GM18498 (cell line): ENCODE measurements around the gene SCRN1.
"Not testable (repeated sequence)": the region's sequence is repeated elsewhere in the genome, so short reads cannot be mapped to it uniquely, and the experiment has no call there.

ENCODE experiments used
- ATAC-seq: cut with Tn5 transposase; IDR thresholded peaks from one replicate; pipeline ENCODE4 v1.9.1; 2021; ENCODE audit warnings: mild to moderate bottlenecking, moderate library complexity; ENCODE audit not compliant: unreplicated experiment

SCRN1 gene

DNA sequence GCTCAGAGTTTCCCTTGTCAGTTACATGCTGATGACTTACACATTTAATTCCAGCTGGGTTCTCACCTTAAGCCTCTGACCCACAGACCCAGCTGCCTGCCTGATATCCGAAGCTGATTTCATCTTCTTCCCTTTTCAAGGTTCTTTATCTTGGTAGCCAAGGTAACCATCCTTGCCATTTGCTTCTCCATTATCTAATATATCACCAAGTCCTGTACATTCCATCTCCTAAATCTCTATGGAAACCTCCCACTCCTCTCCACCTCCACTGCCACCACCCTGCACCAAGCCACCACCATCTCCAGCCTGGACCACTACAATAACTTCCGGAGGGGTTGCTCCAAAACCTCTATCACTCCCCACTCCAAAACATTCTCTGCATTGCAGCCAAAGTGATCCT, 19.9 kb downstream of the SCRN1 start:
- no peak for ATAC-seq

DNA sequence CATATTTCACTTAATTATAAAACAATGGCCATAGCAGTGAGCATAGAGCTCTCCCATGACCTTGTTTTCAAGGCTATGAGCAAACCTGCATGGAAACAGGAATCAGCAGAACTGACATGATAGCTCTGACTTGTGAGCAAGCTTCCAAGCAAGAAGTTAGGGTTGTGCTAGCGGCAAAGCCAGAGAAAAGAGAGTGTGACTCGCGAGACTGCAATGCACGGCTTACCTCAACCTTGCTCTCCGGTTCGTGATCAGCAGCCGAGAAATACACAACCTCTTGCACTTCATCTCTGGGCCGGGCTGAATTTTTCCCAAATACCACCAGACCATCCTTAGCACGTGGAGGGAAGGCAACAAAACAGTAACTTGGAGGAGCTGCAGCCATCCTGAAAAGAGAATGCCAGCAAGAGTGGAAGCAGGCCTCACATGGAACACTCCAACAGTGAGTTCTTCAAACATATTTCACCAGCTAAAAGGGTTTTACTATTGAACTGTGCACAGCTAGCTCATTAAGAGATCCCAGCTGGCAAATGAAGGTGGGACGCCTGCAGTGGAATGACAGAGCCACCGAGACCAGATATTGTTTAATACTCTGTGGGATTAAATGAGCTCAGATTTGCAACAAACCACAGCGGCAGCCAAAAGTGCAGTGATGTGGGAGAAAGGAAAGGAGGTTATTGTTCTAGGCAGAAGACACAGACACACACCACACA, 20.8 kb downstream of the SCRN1 start:
- no peak for ATAC-seq

DNA sequence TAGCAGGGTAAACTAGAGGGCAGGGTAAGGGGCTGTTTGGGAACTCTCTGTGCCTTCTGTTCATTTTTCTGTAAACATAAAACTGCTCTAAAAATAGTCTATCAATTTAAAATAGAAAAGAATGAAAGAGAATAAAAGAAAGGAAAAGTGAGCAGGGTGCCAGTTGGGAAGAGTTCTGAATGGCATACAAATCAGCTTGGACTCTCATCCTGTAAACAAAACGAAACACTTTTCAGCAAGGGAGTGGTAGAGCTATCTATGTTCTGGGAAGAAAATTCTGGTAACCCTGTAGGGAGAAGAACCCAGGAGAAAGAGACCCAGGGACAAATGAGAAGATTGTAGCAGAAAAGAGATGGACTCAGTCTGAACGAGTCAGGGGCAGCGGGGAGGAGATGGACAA, 24.6 kb downstream of the SCRN1 start:
- ATAC-seq = no peak

DNA sequence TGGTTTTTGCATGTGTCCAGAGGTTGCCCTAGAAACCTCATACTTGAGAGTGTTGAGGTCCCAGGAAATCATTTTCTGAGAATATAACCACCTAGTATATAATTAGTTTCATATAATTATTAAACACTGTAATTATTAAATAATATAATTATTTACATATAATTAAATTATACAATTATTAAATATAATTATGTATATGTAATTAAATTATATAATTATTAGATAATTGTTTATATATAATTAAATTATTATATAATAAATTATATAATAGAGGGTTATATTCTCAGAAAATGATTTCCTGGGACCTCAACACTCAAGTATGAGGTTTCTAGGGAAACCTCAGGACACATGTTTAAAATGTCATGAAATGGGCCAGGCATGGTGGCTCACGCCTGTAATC, 27.6 kb downstream of the SCRN1 start:
- ATAC-seq = no peak

DNA sequence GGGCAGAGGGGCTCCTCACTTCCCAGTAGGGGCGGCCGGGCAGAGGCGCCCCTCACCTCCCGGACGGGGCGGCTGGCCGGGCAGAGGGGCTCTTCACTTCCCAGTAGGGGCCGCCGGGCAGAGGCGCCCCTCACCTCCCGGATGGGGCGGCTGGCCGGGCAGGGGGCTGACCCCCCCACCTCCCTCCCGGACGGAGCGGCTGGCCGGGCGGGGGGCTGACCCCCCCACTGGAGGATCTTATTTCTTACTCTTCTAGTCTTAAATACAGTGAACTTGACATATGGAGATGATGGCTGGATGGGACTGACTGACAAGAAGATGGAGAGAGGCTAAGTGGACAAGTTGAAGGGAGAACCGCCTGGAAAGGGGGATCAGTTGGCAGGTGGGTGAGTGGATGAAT, 28.0 kb downstream of the SCRN1 start:
- ATAC-seq = not testable (repeated sequence)

DNA sequence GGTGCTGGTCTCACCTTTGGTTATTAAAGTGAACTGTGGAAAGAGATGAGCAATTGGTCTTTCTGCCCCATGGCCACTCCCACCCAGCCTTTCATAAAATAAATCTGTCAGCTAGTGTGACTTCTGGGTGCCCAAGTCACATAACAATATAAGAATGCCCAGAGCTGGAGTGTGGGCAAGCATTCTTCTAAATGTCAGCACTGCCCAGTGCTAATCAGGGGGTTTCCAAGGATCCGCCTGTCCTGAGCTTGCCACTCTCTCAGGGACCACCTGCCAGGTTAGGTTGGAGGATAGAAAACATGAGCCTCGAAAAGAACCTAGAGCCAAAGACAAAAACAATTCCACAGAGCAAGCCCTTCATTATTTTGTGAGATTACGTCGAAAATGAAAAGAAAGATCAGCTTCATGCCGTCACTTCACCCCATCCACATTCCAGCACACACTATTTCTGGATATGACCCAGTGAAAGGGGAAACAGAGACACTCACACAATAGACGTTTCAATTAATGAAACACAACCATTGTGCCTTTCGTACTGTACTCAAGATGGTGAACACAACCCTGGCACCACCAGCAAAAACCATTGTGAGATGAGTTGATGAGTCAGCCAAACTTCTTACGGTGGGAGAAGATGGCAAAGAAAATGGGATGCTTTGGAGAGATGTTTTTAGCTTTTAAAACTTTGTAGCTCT, 30.8 kb downstream of the SCRN1 start:
- no peak for ATAC-seq

DNA sequence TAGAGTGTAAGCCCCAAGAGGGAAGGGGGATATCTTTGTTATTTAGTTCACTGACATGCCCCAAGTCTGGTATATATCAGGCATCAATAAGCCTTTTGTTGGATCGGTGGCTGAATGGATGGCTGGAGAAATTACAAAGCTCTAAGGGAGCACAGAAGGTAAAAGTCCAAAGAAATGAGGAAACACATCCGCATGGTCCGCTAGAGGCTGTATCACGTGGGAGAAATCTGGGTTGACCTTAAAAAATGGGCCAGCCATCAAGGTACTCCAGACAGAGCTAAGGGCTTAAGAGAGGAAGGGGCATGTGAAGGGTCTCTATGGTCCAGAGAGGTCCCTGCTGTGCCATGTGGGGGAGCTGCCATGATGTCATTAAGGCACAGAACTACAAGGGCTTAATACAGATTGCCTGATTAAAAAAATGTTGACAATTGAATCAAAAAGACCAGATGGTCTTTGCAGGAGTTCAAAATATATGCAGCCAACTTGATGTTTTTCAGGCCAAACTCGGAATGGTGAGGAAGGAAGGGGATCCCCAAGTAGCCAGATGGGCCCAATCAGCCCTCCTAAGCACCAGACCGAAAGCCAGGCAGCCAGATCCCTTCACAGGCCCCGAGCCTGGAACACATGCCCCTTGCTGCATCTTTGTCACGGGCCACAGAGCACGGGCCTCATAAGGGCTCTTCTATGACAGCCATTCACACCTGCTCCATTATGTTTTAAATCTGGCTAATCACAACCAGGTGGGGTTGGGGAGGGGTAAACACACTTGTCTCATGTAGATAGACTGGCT, 31.9 kb downstream of the SCRN1 start:
- no peak for ATAC-seq

DNA sequence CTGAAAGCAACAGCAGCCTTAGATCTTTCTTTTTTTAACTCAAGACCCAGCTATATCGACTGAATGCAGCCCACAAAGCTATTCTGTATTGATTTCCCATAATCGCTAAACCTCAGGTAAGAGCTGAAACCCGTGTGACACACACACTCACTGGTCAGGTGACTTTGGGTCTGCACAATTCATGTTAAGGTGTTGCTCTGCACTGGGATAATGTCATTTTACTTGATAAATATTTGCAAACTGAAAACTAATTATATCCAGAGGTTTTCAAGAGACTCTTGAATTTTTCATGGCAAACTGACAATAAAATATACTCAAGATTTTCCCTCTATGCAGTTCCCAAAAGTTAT, 33.1 kb downstream of the SCRN1 start:
- ATAC-seq = no peak

DNA sequence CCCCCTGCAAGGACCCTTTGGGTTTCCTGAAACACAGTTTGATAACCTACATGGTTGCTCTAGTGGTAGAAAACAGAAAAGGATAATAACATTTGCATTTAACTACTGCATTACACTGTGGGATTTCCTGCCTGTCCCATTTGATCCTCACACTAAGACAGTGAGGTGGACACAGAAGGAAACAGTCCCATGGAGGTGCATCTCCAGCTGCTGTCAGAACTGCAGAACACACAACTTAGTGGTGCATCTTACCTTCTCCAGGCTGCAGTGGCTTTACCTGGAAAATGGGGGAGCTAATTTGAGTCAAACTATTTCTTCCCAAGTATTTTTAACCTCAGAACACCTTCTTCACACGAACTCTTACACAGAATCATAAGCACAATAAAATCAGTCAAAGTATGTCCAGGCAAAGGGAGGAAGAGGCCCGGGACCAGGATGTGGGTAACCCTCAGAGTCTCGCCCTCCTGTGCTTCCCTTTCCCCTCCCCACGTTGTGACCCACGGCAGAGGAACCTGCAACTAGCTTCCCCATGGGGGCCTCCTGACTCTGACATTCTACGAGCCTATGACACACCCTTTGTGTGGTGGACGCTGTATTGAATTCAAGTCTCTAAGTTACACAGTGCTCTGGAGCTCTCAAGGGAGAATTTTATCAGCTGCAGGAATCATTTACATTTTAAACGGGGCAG, 33.7 kb downstream of the SCRN1 start:
- peak; percentile 47 for ATAC-seq

DNA sequence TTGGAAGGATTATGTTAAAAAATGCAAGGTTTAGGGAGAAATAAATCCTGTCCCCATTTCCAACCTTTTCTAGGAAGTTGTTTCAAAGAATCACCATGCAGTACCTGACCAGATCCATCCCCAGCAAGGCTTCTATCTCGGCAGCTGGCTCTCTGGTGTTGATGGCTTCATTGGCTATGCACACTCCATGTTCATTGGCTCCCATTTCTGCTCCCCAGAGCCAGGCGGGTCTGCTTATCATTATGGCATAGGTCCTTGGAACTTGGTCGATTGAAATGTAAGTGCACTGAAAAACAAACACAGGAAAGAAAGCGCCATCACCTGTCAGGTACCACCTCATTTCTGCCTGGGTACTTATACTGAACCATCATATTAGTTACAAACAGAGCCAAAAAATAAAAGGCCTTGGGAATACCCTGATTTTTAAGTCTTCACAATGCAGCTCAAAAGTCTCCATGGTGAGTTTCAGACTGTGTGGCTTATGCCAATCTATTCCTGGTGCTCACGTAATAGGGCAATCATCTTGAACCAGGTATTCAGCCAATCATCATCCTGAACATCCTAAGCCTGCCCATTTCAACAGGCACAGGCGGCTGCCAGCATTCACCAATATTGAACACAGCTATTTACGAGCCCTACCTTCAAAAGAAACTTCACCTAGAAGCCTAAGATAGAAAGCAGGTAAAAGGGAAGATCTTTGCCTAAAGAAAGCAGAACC, 34.4 kb downstream of the SCRN1 start:
- ATAC-seq = no peak

DNA sequence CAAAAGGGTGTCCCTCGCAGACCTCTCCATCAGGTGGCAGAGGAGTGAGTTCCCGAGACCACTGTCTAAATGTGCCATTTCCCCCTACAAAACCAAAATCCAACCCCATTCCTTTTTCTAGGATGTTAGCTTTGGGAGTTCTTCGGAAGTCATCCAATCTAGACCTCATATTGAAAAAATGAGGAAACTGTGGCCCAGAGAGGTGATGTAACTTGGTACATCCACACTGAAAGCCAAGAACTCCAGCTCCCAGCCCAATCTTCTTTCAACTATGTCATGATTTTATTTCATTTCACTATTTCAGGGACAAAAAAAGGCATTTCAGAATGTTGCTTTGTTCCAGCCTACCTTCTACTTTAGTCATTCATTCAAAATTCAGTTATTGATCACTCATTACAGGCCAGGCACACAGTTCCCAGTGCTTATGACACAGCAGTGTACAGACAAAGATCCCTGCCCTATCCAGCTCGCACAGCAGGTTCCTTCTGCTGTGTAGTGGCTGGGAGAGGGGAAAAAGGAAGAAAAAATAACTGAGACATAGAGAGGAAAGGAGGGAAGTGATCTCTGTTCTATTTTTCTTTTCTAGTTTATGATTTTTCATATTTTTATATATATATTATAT, 35.8 kb downstream of the SCRN1 start:
- ATAC-seq = no peak

DNA sequence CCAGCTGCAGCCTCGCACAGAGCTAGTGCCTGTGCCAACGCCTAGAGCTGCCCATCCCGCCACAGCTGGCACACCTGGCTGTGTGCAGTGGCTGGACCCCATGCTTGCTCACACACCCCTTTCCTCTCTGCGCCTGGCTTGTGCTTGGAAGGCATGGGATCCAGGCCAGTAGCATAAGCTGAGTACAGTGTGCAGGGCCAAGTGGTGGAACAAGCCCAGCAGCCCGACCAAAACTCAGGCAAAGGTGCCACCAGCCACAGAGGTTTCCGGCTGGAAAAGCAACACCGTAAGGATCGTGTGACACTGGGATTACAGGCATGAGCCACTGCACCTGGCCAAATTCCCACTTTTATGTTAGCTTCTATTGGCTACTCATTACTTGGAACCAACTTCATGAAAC, 38.4 kb downstream of the SCRN1 start:
- ATAC-seq = no peak

DNA sequence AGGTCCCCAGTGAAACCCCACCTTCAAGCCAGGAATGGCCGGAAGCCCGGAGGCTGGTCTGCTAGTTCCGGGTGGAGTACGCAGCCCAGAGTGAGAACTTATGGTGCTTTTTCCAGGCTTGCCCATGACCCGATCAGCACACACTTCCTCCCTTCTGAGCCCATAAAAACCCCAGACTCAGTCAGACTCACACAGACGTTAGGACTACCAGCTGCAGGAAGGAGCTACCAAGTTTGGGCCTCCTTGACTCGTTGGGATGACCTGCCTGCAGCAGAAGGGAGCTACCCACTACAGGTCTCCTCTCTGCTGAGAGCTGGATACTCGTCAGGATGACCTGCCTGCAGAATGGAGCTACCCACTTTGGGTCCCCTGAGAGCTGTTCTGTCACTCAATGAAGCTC, 39.1 kb downstream of the SCRN1 start:
- ATAC-seq = no peak

DNA sequence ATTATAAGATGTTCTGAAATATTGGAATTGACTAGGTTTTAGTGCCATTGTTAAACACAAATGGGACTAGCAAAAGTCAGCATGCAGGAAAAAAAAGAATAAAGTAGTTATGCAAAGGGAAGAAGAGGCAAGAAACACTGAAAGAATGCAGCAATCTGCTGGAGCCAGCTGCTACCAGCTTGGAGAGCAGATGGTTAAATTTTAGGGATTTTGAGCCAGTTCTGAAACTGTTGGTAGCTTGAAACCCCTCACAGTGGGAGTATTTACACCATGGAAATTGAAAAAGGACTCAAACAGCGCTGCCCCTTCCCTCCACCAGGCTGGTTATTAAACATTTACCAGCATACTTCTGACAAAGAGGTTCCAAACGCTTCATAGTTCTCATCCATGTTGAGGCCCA, 41.0 kb downstream of the SCRN1 start:
- ATAC-seq = no peak

DNA sequence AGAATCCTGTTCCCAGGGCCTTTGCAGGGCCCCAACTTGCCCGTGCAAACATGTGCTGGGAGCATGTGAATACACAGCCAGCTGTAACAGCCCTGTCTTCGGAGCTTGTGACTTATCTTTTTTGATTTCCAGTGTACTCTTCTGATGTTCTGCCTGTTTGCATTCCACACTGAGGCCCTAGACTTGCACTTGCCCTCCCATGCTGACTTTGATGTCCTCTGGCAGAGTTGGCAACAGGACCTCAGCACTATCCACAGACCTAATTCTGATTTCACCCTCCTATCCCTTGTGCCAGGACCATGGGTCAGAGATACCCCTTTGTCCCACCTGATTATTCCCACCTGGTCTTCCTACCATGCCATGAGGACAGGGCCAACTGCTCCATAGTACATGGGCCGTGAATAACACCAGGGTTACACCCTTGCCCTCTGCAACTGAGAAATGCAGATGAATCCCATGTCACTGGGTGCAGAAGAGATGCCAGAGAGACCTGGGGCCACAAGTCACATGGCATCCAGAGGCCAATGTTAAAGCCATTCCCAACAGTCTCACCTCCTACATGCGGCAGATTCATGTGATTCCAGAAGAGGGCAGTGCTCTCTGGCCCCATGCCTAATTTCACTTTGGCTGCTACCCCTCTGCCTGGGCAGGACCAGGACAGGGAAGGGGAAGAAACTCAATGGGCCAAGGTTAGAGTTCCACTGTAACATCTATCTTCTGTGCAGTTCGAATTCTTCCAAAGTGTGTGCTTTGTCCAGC, 43.0 kb downstream of the SCRN1 start:
- ATAC-seq = no peak

DNA sequence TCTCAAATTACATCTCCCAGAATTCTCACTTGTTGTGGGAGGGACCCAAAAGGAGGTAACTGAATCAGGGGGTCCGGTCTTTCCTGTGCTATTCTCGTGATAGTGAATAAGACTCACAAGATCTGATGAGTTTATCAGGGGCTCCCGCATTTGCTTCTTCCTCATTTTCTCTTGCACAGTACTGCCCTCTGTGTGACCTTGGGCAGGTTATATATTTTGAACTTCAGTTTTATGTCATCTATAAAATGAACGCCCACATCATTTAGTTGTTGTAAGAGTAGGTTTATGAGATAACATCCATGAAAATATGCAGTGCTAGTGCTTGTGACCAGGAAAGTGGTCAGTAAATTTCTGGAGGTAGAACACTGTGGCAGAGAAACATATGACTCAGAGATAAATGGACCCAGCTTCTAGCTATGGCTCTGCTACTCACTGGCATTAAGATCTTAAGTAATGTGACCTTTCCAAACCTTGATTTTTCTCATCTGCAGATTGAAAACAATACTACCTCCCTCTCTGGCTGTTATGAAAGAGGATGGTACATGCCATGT, 44.3 kb downstream of the SCRN1 start:
- ATAC-seq = no peak

DNA sequence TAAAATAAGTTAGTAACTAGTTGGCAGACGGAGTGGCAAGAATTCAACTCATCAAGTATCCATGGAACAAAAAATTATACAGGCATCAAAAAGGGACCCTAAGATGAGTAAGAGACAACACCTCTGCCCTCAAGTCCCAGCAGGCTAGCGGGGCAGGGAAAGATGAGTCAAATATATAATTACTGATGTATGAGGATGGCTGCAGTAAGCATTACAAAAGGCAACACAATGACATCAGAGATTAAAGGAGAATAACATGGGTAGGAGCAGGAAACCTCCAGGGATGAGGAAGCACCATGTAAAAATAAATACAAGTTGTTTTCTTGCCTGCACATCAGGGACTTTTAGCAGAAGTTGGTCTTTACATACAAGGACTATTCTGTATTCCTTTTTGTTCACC, 49.4 kb downstream of the SCRN1 start:
- ATAC-seq = no peak

DNA sequence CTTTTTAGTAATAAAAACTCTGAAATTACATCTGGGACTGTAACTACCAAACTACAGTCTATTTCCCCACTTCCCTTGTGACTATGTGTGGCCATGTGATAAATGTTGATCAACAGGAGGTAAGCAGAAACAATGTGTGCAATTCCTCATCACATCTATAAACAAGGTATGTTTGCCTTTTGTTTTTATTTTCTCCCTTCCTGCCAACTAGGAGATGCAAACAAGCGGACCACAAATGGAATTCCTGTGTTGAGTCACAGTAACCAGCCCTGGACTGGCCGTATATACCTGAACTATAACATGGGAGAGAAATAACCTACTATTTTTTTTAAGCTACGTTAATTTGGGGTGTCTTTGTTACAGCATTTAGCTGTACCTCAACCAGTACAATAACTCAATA, 52.5 kb downstream of the SCRN1 start:
- no peak for ATAC-seq

DNA sequence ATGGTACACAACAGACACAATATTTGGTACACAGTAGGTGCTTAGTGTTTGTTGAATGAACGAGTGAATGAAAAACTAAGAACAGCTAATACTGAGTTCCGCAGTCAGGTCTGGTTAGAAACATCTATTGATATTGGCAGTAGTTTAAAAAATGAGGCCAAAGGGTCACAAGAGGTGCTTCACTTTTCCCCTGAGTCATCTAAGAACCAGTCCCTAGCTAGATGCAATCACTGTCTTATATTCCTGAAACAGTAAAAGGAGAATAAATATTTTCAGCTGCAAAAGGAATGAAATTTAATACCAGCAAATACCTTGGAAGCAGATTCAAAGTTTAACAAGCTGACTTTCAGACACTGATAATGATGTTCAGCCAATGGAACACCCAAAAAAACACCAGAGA, 54.5 kb downstream of the SCRN1 start:
- no peak for ATAC-seq
